GM19397 (cell line): ENCODE data around the gene PSORS1C2.
"Not testable (repeated sequence)": the region's sequence is repeated elsewhere in the genome, so short reads cannot be mapped to it uniquely, and the experiment has no call there.

ENCODE experiments used
- ATAC-seq: cut with Tn5 transposase; IDR thresholded peaks from one replicate; pipeline ENCODE4 v1.9.1; 2021; ENCODE audit warnings: mild to moderate bottlenecking, moderate library complexity; ENCODE audit not compliant: unreplicated experiment

The PSORS1C2 gene

DNA sequence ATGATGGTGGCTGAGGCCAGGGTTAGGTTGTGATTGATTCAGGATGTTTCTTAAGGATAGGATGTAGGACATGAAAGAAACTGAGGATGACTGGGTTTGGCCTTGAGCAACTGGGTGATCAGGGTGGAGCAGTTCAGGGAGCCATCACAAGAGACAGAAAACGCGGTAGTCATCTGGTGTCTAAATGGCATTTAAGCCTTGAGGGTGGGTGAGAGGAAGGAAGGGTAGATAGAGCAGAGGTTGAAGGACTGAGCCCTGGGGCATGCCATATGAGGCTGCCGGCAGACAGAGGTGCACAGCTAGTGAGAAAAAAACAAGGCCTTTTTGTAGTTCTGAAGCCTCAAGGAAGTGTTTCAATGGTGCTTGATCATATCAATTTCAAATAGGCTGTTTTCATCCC, 29.7 kb upstream of the PSORS1C2 start:
- ATAC-seq = no peak

DNA sequence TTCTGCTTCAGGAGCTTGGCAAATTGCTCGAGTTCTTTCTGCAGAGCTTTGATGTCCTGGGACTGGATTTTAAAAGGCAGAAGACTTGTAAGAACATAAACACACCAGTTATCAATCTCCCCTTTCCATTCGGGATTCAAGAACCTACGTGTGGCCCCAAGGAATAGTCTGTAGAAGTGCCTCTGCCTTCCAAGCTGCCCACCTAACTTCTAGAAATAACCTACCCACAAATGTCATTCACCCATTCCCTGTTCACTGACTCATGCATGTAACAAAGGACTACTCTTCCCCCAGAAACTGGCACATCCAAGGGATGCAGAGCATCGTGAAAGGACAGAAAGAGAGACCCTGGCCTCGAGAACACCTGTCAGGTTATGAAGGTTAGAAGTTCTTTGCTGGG, 27.1 kb upstream of the PSORS1C2 start:
- ATAC-seq = no peak

DNA sequence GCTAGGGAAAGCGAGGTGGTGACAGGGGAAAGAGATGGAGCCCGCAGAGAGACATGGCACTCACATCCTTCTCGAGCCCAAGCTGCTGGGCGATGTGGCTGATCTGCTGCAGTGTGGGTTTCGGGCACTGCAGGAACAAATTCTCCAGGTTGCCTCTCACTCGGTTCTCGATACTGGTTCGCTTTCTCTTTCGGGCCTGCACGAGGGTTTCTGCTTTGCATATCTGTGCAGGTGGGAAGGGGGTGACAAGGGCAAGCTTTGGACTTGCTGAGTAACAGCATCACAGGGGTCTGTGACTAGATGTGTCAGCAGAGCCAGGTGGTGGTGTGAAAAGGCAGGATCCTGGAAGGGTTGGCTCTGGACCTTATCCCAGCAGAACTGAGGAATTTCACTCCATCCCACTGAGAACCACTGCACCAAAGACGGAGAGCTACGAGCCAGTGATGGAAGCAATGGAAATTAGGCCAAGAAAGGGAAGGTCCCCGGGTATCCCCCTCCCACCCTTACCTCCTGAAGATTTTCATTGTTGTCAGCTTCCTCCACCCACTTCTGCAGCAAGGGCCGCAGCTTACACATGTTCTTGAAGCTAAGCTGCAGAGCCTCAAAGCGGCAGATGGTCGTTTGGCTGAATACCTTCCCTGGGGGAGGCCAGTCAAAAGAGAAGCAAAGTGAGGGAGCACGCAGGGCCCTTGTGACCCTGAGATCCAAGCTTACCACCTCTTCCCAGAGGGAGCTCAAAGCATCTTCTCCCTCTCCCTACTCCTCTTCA, 26.4 kb upstream of the PSORS1C2 start:
- peak; percentile 76 for ATAC-seq

- not testable (repeated sequence) for ATAC-seq
Measured at GRCh38 chr6:31164475-31165063, 25.7 kb upstream of the PSORS1C2 start.

- no peak for ATAC-seq
Measured at GRCh38 chr6:31163922-31164321, 25.1 kb upstream of the PSORS1C2 start.

- no peak for ATAC-seq
Measured at GRCh38 chr6:31162463-31163165, 23.7 kb upstream of the PSORS1C2 start.

- no peak for ATAC-seq
Measured at GRCh38 chr6:31161216-31162126, 22.6 kb upstream of the PSORS1C2 start.

- no peak for ATAC-seq
Measured at GRCh38 chr6:31158863-31159855, 20.3 kb upstream of the PSORS1C2 start.

DNA sequence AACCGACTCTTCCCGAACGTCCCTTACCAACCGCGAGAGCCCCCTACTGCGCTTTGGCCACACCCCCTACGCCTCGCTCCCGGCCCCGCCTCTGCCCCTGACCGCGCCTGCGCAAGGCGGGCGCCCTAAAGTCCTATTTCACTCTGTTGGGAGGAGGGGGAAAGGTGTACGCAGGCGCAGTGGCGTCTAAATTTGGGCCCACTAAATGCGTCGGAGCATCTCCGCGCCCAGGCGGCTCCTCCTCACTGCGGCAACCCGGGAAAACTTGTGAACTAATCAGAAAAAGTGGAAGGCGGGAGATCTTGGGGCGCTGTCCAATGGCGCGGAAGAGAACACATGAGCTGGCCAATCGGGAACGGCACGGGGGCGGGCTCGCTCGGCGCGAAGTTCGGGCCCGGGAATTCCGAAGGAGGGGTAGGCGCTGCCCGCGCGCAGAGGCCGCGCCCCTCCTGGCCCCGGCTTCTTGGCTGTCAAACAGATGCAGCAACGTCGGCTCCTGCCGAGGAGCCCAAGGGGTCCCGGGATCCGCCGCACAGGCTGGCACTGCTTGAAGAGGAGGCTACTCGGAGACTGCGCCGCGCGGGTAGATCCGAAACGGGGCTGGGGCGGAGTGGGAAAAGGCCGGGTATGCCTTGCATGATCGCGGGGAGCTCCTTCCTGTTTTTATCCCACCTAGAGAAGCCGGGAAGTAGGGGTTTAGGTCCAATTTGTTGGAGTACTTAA, 19.4 kb upstream of the PSORS1C2 start, which contains the start of gene TCF19:
TCF19 (plus strand) TSS at position 450 of the 723 bp plus-strand sequence. CDS start 881 bp downstream, outside the sequence.
- peak; percentile 90 for ATAC-seq

DNA sequence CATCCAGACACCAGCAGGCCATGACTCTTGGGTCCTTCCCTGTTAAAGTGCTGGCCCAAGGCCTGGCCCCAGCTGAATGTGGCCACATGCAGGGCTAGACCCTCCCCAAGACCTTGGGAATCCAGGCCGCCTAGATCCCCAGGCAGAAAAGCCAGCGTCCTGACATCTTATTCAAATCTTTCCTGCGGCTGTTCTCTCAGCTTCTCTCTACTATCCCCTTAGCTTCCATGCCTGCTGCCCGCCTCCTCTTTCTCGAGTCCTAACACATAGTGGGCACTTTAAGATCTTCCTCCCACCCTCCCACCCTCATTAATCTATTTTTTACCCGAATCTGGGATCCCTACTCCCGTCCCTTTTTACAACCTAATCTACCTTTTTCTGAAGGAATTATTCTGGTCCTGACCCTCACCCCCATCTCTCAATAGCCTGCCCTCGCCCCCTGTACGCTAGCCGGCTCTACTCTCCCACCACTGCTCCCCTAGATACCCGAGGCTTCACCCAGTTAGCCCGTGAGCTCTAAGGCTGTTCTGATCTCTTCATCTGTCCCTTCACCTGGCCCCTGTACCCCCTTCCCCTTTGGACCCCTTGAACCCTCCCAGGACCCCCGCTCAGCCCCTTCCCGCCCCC, 18.8 kb upstream of the PSORS1C2 start, which contains the start of gene CCHCR1:
CCHCR1 (minus strand) TSS at position 290 of the 627 bp plus-strand sequence; CDS start at position 88, 202 bp downstream.
- no peak for ATAC-seq

- no peak for ATAC-seq
Measured at GRCh38 chr6:31156641-31157040, 17.8 kb upstream of the PSORS1C2 start.

GRCh38 chr6:31154436-31154835, 15.6 kb upstream of the PSORS1C2 start:
- ATAC-seq = no peak

GRCh38 chr6:31152781-31153180, 13.9 kb upstream of the PSORS1C2 start:
- no peak for ATAC-seq

DNA sequence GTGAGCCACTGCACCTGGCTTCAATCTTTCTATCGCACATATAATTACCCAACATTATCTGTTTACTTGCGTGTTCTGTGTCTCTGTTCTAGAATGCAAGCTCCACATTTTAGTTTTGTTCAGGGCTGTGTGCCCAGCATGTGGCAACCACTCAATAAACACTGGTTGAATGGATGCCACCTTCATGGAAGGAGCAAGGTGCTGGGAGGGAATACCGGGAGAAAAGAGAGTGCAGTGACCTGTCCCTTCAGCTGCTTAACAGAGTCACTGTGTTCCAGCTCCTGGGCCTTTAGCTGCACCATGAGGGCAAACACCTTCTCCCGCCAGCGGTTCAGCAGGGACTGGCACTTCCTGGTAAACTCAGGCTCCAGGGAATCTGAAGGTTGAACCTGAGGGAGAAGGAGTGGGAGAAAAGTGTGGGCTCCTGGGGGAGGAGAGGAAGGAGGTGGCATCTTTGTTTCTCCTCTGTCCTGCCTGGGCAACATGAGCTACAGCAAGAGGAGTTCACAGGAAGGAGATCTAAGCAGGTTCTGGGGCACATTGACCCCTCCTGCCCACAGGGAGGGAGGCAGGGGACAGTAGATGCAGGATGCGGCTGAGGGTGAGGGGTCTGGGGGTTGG, 11.1 kb upstream of the PSORS1C2 start:
- ATAC-seq = no peak

GRCh38 chr6:31145386-31145785, 6.5 kb upstream of the PSORS1C2 start:
- ATAC-seq = no peak

- no peak for ATAC-seq
Measured at GRCh38 chr6:31144970-31145340, 6.1 kb upstream of the PSORS1C2 start.

DNA sequence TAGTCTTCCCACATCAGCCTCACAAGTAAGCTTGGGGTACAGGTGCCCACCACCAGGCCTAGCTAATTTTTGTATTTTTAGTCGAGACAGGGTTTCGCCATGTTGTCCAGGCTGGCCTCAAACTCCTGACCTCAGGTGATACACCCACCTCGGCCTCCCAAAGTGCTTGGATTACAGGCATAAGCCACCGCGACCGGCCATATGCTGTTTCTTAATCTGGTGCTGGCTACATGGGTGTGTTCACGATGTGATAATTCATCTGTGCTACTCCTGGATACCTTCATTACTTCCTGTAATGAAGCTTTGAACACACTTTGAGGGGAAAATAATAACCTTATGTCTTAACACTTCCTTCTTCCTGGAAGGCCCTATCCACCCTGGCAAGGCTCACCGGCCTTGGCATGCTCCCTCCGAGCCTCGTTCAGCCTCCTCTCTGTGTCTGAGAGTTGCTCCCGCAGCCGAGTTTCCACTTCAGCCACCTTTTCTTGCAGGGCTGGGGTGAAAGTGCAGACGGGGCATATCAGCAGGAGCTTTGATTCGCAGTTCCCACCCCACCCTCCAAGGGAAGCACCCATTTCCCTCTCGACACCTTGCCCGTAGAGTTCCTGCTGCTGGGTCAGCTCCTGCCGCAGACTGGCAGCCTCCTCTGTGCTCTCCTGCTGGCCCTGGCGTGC, 5.6 kb upstream of the PSORS1C2 start:
- no peak for ATAC-seq
